Measurements from ENCODE around the gene PPP1R13L. TPM values are rescaled to one million over a fixed set of nuclear protein-coding genes. Genes with fewer than 3 reads are reported as not detected.

PPP1R13L gene
- total RNA-seq, 1 experiment from 2014 or later: 36.4 TPM

DNA sequence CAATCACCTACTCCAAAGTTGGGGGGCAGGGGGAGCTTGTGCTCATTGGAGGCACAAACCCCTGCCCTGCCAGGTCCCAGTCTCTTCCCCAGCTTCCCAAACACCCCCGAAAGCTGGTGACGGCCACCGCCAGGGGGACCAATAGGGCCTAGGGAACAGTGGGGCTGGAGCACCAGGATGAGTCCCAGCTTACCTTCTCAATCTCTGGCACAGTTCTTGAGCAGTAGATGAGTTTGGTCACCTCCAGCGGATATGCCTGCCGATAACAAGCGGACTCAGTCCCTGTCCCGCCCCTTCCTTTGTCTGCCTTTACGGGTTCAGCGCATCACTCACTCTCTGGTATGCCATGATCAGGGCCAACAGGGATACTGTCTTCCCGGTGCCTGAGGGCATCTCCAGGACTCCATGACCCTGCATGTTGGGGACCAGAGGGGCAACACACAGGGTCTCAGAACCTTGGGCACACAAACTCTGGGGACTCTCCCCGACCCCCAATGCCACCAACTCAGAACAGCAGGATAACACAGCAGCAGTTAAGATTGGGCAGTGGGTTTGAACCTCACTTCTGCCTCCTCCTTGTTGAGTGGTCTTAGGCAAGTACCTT, 36.0 kb downstream of the PPP1R13L start:
- Histone ChIP-seq H3K27ac (ENCODE audit: low read length) (no peak overlapping the region), H2AFZ (ENCODE audit: low read length) (no peak overlapping the region), H3K4me1 (ENCODE audit: insufficient read depth, low read length) (peaks cover 7% of the 10 kb centered on the region), H3K9me2 (replicated peaks; ENCODE audit: low read length) (no peaks in the 10 kb centered on the region), H3K9ac (ENCODE audit: low read length) (no peak overlapping the region), H3K27me3 (ENCODE audit: low read length) (no peaks in the 10 kb centered on the region), H3F3A (ENCODE audit: low read length, unreplicated experiment) (no peaks in the 10 kb centered on the region), H3K79me2 (ENCODE audit: low read length) (peaks cover 29% of the 10 kb centered on the region), H4K20me1 (ENCODE audit: low read length) (no peaks in the 10 kb centered on the region), H3K4me3 (ENCODE audit: low read length) (peak overlapping the region; percentile 94), H3K4me2 (ENCODE audit: low read length) (peak overlapping the region; percentile 93), H3K9me3 (ENCODE audit: low read length) (no peaks in the 10 kb centered on the region), H3K36me3 (ENCODE audit: low read depth, low read length) (no peaks in the 10 kb centered on the region)
- DNase-seq: peak; percentile 24
- BruUV-seq (replicated peaks): no TSS peak
- no peak for TF ChIP-seq CTCF (conservative IDR thresholded peaks at IDR 0.05; ENCODE audit: low read depth, low read length)
- TF ChIP-seq EZH2 (IDR thresholded peaks at IDR 0.05; ENCODE audit: low read length, unreplicated experiment): no peak
- TF ChIP-seq EZH2phosphoT487 (IDR thresholded peaks at IDR 0.05; ENCODE audit: borderline replicate concordance, low read length): no peak
- no peak for ATAC-seq
- intact Hi-C loops (cut with micrococcal nuclease): no loop called here
- POLR2A ChIA-PET (ENCODE audit: unreplicated experiment): no interaction called here
- CTCF ChIA-PET: no interaction called here

- Histone ChIP-seq H3K27ac (ENCODE audit: low read length) (no peak overlapping the region), H3K4me1 (ENCODE audit: insufficient read depth, low read length) (peaks cover 7% of the 10 kb centered on the region), H3K9ac (ENCODE audit: low read length) (no peak overlapping the region), H3F3A (ENCODE audit: low read length, unreplicated experiment) (no peaks in the 10 kb centered on the region), H2AFZ (ENCODE audit: low read length) (no peak overlapping the region), H3K36me3 (ENCODE audit: low read depth, low read length) (no peaks in the 10 kb centered on the region), H3K4me3 (ENCODE audit: low read length) (no peak overlapping the region), H3K9me2 (replicated peaks; ENCODE audit: low read length) (no peaks in the 10 kb centered on the region), H3K4me2 (ENCODE audit: low read length) (peak overlapping the region; percentile 93; the same call in 1 of the 2 replicates), H4K20me1 (ENCODE audit: low read length) (no peaks in the 10 kb centered on the region), H3K9me3 (ENCODE audit: low read length) (no peaks in the 10 kb centered on the region), H3K27me3 (ENCODE audit: low read length) (no peaks in the 10 kb centered on the region), H3K79me2 (ENCODE audit: low read length) (peaks cover 29% of the 10 kb centered on the region)
- intact Hi-C loops (cut with micrococcal nuclease): no loop called here
- ATAC-seq (no peak), DNase-seq (no peak)
- BruUV-seq (replicated peaks): no TSS peak
- POLR2A ChIA-PET (ENCODE audit: unreplicated experiment): no interaction called here
- CTCF ChIA-PET: no interaction called here
- TF ChIP-seq EZH2 (IDR thresholded peaks at IDR 0.05; ENCODE audit: low read length, unreplicated experiment) (no peak), EZH2phosphoT487 (IDR thresholded peaks at IDR 0.05; ENCODE audit: borderline replicate concordance, low read length) (no peak), CTCF (conservative IDR thresholded peaks at IDR 0.05; ENCODE audit: low read depth, low read length) (no peak)
These were observed 36.7 kb downstream of the PPP1R13L start for GRCh38 chr19:45368127-45368526.

GRCh38 chr19:45364696-45365095, 40.2 kb downstream of the PPP1R13L start:
- BruUV-seq (replicated peaks): no TSS peak
- Histone ChIP-seq H3K79me2 (ENCODE audit: low read length) (peaks cover 23% of the 10 kb centered on the region), H3K36me3 (ENCODE audit: low read depth, low read length) (peaks cover 9% of the 10 kb centered on the region; the same call in 1 of the 2 replicates), H3K27ac (ENCODE audit: low read length) (no peak overlapping the region), H3K9me2 (replicated peaks; ENCODE audit: low read length) (no peaks in the 10 kb centered on the region), H3K9me3 (ENCODE audit: low read length) (no peaks in the 10 kb centered on the region), H2AFZ (ENCODE audit: low read length) (no peak overlapping the region), H3K4me3 (ENCODE audit: low read length) (no peak overlapping the region), H4K20me1 (ENCODE audit: low read length) (no peaks in the 10 kb centered on the region), H3K27me3 (ENCODE audit: low read length) (no peaks in the 10 kb centered on the region), H3K4me1 (ENCODE audit: insufficient read depth, low read length) (peaks cover 7% of the 10 kb centered on the region; the same call in 1 of the 2 replicates), H3K4me2 (ENCODE audit: low read length) (no peak overlapping the region), H3F3A (ENCODE audit: low read length, unreplicated experiment) (no peaks in the 10 kb centered on the region), H3K9ac (ENCODE audit: low read length) (no peak overlapping the region)
- ChIA-PET POLR2A (ENCODE audit: unreplicated experiment) (no interaction called here), CTCF (no interaction called here)
- no peak for TF ChIP-seq EZH2phosphoT487 (IDR thresholded peaks at IDR 0.05; ENCODE audit: borderline replicate concordance, low read length)
- TF ChIP-seq CTCF (conservative IDR thresholded peaks at IDR 0.05; ENCODE audit: low read depth, low read length): no peak
- no peak for TF ChIP-seq EZH2 (IDR thresholded peaks at IDR 0.05; ENCODE audit: low read length, unreplicated experiment)
- intact Hi-C loops (cut with micrococcal nuclease): no loop called here
- ATAC-seq (no peak), DNase-seq (no peak)
